Lower leg skin (tissue), 3 donors: ENCODE measurements around the gene C1orf198.

Experiments
- POLR2A ChIP-seq, 2 donors: fragments of 450-650 bp; IDR thresholded peaks; one replicate each; pipeline ENCODE4 v1.6.1; 2016 to 2017; ENCODE audit warnings: antibody characterized with exemption in 2 of 2, mild to moderate bottlenecking in 1 of 2, moderate library complexity in 1 of 2
- TF ChIP-seq, protein P1 (sequence below), 3 donors: fragments of 450-650 bp; IDR thresholded peaks; one replicate each; pipeline ENCODE4 v1.5.1; 2016; ENCODE audit warnings: antibody characterized with exemption in 3 of 3, mild to moderate bottlenecking in 3 of 3, moderate library complexity in 2 of 3

DNA sequence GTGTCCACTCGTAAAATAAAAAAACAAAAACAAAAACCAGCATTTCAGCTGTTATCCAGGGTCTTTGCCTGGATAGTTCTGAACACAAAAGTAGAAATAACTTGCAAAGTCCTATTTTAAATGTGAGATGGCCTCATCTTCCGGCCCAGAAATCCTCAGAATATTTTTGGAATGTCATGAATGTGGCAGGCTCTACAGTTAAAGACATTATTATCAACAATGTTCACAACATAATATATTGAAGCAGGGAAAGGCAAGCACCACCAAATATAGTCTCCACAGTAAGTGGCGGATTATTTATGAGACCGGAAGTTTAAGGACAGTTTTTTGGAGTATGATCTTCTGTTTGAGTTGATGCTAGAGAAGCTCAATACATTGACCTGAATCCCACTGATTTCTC lies 1.2 kb upstream of the C1orf198 start:
- TF ChIP-seq, protein P1, sequence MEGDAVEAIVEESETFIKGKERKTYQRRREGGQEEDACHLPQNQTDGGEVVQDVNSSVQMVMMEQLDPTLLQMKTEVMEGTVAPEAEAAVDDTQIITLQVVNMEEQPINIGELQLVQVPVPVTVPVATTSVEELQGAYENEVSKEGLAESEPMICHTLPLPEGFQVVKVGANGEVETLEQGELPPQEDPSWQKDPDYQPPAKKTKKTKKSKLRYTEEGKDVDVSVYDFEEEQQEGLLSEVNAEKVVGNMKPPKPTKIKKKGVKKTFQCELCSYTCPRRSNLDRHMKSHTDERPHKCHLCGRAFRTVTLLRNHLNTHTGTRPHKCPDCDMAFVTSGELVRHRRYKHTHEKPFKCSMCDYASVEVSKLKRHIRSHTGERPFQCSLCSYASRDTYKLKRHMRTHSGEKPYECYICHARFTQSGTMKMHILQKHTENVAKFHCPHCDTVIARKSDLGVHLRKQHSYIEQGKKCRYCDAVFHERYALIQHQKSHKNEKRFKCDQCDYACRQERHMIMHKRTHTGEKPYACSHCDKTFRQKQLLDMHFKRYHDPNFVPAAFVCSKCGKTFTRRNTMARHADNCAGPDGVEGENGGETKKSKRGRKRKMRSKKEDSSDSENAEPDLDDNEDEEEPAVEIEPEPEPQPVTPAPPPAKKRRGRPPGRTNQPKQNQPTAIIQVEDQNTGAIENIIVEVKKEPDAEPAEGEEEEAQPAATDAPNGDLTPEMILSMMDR (IDR thresholded peaks at IDR 0.05) = no peak
- TF ChIP-seq POLR2A (IDR thresholded peaks at IDR 0.05) = no peak
